HG02943 (cell line): ENCODE data around the gene SLC6A8.

ENCODE experiments used
- ATAC-seq: cut with Tn5 transposase; IDR thresholded peaks from one replicate; pipeline ENCODE4 v1.9.1; 2021; ENCODE audit warnings: mild to moderate bottlenecking, low read depth, moderate library complexity; ENCODE audit not compliant: unreplicated experiment

SLC6A8 gene

DNA sequence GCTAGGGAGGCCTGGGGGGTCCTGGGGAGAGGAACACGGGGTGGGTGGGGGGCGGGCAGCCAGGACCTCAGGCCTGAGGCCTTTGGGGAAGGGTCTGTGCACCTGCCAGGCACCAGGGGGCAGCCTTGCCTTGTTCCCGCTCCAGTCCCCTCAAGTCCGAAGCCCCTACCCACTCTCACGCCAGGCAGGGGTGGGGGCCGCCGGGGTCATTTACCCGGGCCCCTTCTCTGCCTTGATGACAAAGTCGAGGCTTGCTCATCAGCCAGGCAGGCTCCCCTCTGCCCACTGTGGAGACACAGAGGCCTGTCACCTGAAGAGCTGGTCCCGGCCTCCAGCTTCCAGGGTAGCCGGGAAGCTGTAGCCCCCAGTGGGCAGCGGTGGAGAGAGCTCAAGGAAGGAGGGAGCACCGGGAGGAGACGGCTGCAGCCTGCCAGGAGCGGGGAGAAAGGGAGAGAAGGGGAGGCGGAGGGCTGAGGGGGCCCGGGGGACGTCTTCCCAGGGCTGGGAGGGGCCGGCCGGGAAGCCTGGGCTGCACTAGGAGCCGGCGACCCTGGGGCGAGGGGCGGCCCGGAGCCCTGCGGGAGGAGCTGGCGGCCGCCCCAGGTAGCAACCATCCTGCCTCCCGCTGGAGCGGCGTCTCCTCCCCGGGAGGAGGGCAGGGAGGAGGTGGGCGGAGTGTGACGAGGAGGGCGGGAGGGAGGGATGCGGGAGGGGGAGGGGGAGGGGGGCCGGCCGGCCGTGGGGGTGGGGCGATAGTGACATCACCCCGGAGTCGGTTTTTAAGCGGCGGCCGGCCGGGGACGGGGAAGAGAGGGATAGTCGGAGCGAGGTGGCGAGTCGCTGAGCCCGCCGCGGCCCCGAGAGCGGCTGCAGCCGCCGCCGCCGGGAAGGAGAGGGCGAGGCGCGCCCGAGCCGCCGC is at the start of gene SLC6A8:
SLC6A8 (plus strand) TSS at position 806 of the 919 bp plus-strand sequence. CDS start 649 bp downstream, outside the sequence.
- ATAC-seq: no peak

GRCh38 chrX:153638041-153638371 is 49.7 kb upstream of the SLC6A8 start:
- no peak for ATAC-seq

DNA sequence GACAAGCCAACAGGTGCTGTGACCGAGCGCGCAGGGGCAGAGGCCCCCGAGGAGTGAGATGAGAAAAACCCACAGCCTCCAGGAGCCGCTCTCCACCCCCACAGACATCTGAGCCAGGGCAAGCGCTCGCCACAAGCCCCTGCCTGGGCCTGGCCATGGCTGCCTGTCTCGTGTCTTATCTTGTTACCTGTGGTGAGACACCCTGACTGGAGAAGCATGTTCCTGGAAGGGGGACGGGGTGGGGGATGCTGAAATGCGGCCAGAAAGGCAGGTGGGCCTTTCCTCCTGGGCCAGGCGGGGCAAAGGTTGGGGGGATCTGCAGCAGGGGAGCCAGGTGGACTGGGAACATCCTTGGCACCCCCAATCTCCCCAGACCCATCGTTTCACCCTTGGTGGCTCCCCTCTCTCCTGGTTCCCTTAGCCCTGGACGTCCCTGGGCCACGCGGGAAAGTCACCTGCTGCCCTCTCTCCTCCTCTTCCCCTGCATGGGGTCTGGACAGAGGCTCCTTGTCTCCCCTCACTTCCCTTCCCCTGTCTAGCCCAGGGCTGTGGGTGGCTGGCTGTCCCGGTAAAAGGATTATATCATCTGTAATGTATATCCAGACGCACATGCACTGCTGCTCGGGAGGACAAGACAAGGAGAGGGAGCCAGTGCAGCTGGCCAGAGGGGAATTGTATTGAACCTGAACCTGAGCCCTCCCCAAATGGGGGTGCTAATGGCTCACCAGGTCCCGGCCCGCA is 49.1 kb upstream of the SLC6A8 start:
- no peak for ATAC-seq

- no peak for ATAC-seq
Observed at GRCh38 chrX:153639177-153640044, 48.3 kb upstream of the SLC6A8 start.

DNA sequence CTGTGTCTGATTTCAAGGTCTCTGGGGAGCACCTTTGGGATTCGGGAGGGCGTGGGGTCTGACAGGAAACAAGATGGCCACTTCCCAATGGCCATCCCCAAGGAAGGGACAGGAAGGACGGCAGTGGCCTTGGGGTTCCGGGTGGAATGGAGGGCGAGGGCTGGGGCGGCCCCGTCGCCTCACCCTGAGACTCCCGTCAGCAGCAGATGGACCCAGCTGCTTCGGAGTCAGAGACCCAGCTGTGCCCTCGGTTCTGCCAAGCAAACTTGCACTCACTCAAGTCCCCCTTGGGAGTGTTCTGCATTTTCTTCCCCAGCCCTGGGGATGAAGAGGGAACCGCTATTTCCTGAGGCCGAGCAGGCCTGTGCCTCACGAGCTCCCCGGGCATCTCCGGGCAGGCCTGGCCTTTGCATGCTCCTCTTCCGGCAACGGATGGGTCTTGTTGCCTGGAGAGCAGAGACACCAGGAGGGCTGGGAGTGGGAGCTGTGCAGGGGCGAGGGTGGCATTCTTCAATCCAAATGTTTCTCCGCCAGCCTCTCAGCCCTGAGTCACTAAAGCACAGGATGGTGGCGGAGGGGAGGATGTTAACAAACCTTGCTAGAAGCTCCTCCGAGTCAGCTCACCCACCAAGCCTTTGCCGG is 47.6 kb upstream of the SLC6A8 start:
- ATAC-seq: no peak

GRCh38 chrX:153640736-153641575 is 46.8 kb upstream of the SLC6A8 start:
- no peak for ATAC-seq

DNA sequence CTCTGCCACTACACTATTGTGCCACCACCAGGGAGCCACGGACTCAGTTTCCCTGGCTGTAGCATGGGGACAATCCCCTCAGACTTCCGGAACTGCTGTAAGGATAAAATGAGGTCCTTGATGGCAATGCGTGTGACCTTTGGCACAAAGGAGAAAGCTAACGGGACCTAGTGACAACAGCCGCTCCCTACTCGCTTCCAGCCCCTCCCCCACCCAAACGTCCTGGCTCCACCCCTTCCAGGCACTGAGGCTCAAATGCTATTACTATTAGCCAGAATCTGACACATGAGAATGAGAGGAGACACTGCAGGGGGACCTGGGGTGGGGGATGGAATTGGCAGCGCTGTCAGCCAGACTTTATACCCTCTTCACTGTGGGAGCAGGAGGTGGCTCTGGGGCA is 46.1 kb upstream of the SLC6A8 start:
- ATAC-seq: no peak

DNA sequence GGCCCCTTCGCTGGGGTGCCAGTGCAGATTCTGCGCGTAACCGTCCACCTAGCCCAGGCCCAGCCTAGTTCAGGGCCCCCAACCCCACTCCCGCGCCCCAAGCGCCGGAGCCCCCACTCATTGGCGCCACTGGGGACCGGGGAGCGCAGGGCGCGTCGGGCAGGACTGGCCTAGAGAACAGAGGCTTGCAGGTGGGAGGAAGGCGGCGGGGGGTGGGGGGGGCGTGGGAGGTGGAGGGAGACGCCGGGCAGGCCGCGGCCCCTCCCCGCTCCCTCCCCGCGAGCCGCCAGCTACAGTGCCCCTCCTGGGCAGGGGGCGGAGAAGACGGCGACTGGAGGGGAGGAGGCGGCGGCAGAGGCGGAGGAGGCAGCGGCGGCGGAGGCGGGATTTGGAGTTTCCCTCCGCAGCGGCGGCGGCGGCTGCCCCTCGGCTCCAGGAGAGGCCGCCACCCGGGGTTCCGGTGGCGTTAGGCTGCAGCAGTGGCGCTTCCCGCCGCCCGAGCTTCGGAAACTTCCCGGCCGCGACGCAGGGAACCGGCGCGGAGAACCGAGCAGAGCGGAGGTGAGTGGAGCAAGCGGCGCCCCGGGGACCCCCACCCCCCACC is 45.6 kb upstream of the SLC6A8 start:
- no peak for ATAC-seq

DNA sequence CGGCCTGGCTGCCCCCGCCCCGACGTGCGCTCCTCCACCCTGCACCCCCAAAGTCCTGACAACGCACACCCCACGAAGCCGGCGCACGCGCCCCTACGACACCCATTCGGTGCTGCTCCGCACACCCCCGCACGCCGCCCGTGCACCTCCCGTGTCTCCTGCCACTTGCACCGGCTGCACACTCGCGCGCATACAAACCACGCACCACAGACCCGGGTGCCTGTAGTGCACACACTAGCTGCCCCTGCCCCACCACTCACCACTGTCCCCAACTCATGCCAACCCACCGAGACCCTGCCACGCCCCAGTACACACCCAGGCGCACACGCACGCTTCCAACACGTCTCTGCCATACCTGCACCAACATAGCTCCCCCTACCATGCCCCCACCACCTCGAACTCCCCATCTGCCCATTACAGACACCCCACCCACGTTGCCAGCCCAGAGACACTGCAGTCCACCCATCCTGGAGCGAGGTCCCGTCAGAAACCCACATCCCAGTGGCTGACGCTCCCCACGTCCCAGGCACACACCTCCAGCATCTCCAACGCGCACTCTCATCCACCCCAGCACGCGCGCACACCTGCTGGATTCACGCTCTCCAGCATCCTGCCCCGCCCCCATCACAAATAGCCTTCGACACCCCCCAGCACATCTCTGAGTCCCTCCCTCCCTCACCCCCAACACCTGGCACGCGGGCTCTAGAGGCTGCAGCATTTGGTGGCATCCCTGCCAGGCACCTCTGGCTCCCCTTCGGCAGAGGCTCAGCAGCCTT is 44.9 kb upstream of the SLC6A8 start:
- no peak for ATAC-seq

- ATAC-seq: no peak
Observed at GRCh38 chrX:153643431-153644351, 44.0 kb upstream of the SLC6A8 start.

DNA sequence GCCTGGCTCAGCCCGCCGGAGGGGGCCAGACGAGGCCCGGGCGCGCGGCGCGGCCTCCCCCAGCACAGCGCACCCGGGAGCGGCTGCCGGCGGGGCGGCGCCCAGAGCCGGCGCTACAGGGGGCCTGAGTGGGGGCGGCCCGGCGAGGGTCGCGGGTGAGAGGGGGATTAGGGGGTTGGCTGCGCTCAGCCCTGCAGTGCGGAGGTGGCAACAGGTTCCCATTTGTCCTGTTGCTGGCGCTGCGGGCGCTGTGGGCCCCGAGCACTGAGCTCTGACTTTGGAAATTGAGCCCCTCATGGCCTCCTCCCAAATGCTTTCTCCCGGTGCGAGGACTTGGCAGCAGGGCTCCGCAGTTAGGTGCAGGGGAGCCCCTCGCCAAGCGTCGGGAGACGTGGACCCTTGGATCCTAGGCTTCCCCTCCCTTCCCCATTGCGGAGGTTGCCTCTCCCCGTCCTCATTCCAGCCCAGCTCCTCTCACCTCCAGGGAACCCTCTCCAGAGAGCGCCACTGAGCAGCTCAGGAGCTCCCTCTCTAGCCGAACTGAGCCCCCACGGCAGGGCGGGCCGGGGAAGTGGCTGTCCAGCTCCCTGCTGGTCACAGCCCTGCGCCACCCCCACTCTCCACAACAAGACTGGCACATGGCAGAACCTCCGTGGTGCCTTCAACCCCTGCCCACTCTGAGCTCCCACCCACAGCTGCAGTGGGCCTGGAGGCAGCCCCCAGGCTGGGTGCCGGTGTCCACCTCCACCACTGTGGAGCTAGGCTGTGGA is 43.2 kb upstream of the SLC6A8 start:
- ATAC-seq: no peak

DNA sequence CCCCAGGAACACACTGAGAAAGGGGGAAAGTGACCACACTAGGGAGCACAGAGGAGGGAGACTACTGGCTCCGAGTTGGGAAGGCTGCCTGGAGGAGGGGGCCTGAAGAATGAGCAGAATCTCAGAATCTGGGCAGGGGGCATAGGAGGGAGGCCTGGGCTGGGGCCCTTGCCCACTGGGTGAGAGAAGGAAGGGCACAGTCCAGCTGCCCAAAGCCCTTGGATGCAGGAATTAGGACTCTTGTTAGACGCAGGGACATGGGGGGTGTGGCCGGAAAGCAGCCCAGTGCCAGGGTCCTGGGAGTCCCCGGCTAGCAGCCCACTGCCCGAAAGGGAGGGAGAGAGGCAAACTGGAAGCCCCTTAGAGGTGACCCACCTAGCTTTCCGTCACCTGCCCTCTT is 42.6 kb upstream of the SLC6A8 start:
- ATAC-seq: no peak

DNA sequence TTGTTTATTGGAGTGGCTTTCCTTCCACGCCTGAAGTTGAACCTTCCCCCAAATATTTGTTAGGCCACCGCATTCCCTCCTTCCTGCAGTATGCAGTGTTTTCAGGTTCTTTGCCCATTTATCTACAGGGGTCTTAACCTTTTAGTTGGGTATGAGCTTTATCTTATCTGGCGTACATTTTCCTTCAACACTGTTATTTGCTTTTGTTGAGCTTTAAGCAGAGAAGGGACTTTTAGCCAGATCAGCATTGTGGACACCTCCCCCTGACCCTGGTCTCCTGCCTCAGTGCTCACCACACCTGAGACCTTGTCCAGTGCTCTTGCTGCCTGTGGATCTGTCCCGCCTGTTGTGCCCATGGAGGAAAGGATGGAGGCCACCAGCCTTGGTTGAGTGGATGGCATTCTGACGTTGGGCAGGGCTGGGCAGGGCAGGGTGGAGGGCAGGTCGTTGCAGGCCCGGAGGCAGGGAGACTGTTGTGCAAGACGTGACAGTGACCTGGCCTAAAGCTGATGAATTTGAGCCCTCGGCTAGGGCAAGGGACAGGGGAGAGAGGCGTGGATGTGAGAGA is 41.7 kb upstream of the SLC6A8 start:
- no peak for ATAC-seq

DNA sequence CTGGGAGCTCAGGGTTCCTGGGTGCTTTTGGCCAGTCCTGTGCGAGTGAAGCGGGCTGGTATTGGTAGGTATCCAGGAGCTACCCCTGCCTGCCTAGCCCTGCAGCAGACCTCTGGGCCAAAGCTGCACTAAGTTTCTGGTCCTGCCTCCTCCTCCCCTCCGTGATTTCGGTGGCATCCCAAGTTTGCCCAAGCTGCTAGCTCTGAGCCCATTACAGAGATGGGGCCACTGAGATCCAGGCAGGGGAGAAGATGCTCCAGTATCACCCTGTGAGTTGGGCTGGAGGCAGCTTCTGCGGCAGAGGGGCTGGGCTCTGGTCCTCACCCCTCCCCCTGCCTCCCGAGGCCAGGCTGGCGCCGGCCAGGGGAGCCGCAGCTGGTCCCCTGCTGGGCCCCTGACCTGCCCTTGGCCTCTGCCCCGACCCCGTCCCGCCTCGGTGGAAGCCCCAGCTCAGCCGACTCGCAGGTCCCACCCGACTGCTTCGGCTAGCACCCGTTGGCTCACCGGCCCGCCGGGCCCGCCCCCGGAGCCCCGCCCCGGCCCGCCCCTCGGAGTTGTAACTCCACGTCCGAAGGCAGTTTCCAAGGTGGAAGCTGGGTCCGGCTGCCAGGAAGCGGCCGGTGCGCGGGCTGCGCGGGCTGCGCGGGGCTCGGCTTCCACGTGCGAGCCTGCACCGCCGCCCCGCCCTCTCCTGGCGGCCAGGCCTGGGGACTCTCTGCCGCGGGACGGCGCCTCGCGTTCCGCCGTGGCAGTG is 40.9 kb upstream of the SLC6A8 start, which contains the start of gene DUSP9:
DUSP9 (plus strand) TSS at position 584 of the 754 bp plus-strand sequence. CDS start 751 bp downstream, outside the sequence.
- ATAC-seq: no peak
